Activated CD4-positive, alpha-beta T cell treated with anti-CD3 and anti-CD28 coated beads for 48 hours (primary cell): ENCODE measurements around the gene GJA3.
A peak's percentile ranks its signal among the peaks of the same experiment; 100 is the strongest.

Source experiments
- DNase-seq: peaks from one replicate; pipeline ENCODE4 v3.0.0-alpha.2; 2020

The GJA3 gene

GRCh38 chr13:20160306-20161274 is at the start of gene GJA3:
TSS of gene GJA3 (minus strand) at chr13:20161052. CDS start at chr13:20143288, 17,764 bp downstream.
- DNase-seq, result peak; percentile 59

- no peak for DNase-seq
Measured at GRCh38 chr13:20209948-20210347, 49.1 kb upstream of the GJA3 start.

- DNase-seq, result no peak
Measured at GRCh38 chr13:20206698-20207235, 45.9 kb upstream of the GJA3 start.

DNA sequence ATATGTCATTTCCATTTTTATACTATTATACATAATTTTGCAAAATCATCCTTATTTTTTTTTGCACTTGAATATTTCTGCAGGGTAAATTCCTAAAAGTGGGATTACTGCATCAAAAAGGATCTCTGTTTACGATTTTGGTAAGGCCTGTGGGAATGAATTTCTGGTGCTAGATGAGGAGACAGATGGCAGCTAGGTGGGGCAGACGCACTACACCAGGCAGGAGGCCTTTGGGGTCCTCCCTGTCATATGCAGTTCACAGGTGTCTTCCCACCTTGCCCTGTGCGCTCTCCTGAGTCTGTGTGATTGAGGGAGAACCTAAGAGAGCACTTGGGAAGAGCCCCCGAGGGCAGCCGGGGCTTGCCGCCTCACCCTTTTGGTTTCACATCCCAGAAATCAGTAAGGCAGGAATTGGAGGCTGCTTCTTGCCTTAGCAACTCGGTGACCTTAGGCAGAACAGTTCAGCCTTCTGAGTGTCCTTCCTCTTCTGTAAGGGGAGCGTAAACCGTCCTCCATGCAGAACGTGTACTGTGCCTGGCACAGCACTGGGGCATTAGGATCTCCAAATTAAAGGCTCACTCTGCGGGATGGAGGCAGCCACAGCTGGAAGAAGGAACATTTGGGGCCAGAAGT is 45.3 kb upstream of the GJA3 start:
- no peak for DNase-seq

DNA sequence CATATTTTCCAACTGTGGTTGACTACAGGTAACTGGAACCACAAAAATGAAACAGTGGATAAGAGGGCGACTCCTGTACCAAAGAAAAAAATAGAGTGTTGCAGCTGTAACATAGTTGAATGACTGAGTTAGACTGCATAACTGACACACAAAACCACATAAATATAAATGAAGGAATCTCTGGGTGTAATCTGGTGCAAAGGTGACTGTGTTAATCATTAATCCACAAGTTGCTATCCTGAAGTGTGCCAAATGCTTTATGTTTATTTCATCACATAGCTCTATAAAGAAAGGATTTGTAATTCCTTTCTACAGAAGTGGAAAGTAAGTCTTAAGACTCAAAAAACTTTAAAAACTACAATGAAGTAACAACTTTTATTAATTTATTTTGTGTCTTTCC is 37.9 kb upstream of the GJA3 start:
- no peak for DNase-seq

DNA sequence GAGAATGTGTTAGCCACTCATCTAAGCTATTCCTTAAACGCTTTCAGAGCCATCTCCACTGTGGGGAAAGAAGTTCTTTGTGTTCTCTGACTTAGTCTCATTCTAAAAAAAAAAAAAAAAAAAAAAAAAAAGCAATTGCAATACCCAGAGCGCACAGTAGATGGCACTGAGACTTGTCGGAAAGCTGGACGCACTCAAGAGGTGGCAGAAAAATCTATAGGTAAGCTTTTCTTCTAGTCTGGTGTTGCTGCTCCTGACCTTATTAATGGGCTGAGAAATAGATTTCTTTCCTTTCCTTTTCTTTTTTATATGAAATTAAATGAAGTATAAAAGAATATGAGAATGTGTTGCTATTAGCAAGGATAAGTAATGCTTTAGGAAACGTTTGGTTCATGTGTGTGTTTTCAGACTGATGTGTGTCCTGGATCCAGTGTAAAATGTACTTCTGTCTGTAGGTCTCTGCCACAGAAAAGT is 36.5 kb upstream of the GJA3 start:
- DNase-seq, result peak; percentile 26

DNA sequence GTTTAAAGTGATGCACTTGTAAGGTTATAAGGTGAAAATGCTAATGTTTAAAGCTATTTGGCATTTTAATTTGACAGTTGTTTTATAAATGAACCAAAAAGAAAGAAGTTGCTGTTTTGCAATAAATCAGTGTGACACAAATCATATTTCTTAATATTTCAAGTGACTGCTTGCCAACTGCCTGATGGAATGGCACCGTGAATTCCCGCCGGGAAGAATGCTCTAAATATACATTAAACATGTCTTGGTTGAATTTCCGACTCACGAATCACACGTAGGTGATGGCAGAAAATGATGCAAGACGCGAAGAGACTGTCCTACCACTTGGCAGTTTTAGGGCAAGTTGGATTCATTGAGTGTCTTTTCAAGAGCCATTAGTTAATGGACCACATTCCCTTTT is 34.9 kb upstream of the GJA3 start:
- DNase-seq, result no peak

- DNase-seq, result peak; percentile 41
Measured at GRCh38 chr13:20193907-20194631, 33.2 kb upstream of the GJA3 start.

GRCh38 chr13:20193162-20193906 is 32.5 kb upstream of the GJA3 start:
- no peak for DNase-seq

GRCh38 chr13:20192836-20193161 is 31.9 kb upstream of the GJA3 start, which contains the start of gene GJB2:
TSS of gene GJB2 (minus strand) at chr13:20192938. CDS start at chr13:20189581, 3,357 bp downstream.
- DNase-seq, result no peak

DNA sequence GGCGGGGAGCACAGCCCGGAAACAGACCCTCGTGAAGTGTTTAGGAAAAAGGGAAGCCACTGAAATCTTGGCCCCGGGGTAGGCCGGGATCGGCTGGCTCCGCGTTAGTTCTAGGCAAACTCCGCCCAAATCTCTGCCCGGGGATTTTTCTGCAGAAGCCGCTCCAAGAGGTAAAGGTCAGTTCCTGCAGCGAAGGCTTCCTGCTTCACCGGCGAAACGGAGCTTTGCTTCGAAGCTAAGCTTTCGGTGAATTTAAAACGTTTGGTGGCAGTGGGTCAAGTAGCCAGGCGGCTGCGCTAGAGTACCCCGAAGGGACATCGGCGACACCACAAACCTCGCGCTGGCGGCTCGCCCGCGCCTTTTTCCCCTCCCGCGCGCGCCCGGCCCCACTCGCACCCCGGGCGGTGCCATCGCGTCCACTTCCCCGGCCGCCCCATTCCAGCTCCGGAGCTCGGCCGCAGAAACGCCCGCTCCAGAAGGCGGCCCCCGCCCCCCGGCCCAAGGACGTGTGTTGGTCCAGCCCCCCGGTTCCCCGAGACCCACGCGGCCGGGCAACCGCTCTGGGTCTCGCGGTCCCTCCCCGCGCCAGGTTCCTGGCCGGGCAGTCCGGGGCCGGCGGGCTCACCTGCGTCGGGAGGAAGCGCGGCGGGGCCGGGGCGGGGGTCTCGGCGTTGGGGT is 31.4 kb upstream of the GJA3 start:
- DNase-seq, result peak; percentile 34

GRCh38 chr13:20191311-20192157 is 30.7 kb upstream of the GJA3 start:
- DNase-seq, result no peak

- no peak for DNase-seq
Measured at GRCh38 chr13:20190481-20191310, 29.8 kb upstream of the GJA3 start.

DNA sequence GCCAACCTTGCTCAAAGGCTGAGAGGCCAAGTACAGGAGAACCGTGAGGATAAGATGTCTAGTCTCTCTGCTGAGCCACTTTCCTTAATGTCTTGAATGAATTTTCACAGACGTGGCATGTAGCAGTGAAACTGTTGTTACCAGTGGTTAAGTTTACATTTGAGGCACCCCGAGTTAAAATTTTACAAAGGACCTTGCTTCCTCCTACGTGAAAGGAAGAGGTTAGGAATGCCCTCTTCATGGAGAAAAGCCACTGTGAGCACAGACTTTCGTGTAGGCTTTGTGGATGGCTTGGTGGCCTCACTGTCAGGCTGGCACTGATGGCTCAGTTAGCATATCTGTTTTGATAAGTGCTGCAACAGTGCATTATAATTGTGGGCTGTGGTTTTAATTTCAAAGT is 29.2 kb upstream of the GJA3 start:
- no peak for DNase-seq

DNA sequence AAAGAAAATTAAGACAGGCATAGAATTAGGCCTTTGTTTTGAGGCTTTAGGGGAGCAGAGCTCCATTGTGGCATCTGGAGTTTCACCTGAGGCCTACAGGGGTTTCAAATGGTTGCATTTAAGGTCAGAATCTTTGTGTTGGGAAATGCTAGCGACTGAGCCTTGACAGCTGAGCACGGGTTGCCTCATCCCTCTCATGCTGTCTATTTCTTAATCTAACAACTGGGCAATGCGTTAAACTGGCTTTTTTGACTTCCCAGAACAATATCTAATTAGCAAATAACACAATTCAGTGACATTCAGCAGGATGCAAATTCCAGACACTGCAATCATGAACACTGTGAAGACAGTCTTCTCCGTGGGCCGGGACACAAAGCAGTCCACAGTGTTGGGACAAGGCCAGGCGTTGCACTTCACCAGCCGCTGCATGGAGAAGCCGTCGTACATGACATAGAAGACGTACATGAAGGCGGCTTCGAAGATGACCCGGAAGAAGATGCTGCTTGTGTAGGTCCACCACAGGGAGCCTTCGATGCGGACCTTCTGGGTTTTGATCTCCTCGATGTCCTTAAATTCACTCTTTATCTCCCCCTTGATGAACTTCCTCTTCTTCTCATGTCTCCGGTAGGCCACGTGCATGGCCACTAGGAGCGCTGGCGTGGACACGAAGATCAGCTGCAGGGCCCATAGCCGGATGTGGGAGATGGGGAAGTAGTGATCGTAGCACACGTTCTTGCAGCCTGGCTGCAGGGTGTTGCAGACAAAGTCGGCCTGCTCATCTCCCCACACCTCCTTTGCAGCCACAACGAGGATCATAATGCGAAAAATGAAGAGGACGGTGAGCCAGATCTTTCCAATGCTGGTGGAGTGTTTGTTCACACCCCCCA is 28.1 kb upstream of the GJA3 start:
- peak; percentile 32 for DNase-seq

GRCh38 chr13:20186771-20187170 is 25.9 kb upstream of the GJA3 start:
- no peak for DNase-seq

GRCh38 chr13:20185366-20186056 is 24.7 kb upstream of the GJA3 start:
- no peak for DNase-seq

DNA sequence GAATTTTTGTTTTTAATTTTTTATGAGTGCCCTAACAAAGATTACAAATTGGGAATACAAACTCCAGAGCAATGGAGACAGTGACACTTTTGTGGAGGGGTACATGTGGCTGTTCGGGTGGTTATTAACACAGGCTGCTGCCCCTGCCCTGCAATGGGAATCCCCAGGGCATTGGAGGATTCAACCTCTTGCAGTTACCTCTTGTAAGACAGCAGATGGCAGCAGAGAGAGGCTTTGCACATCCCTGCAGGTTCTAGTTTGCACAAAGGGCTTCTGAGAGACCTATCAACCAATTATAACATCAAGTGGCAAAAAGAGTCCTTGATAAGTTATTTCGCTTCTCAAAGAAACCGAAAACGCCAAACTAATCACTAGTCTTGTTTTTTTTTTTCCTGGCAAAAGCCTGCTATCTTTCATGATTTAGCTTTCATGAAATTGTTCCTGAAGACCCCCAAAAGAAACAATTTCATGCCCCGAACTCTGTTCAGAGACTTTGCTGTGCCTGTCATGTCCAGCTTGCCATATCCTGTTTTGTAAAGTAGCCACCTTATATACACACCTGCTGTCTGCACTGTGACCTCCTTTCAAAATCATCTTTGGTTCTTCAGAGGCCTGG is 21.5 kb upstream of the GJA3 start:
- DNase-seq, result peak; percentile 64
